Large intestine (tissue), 3 donors: ENCODE results near the gene NAPB. TPM values are rescaled to one million over a fixed set of nuclear protein-coding genes. Genes with fewer than 3 reads are reported as not detected.

Source experiments
- DNase-seq, 2 donors: peaks; one replicate each; pipeline versions ENCODE4 v3.0.0 to v3.0.0-alpha.2; 2013
- H3K27ac ChIP-seq: one replicate; pipeline ENCODE4 v1.5.1; 2013; ENCODE audit warnings: low read length
- H3K27me3 ChIP-seq: 2 replicates; pipeline ENCODE4 v1.6.1; 2013; ENCODE audit warnings: low read length; ENCODE audit not compliant: control insufficient read depth, insufficient read depth
- H3K36me3 ChIP-seq: 2 replicates; pipeline ENCODE4 v1.6.1; 2013; ENCODE audit warnings: low read length; ENCODE audit not compliant: control insufficient read depth, insufficient read depth
- H3K4me1 ChIP-seq: one replicate; pipeline ENCODE4 v1.6.1; 2013; ENCODE audit warnings: low read length; ENCODE audit not compliant: control insufficient read depth, insufficient read depth
- H3K4me3 ChIP-seq: one replicate; pipeline ENCODE4 v1.5.1; 2013; ENCODE audit warnings: low read length
- H3K9me3 ChIP-seq: one replicate; pipeline ENCODE4 v1.6.1; 2013; ENCODE audit warnings: mild to moderate bottlenecking, low read depth, low read length, moderate library complexity; ENCODE audit not compliant: control insufficient read depth
- WGBS: methylation state at CpG from one replicate; pipeline ENCODE4 v1.1.5; 2013; ENCODE audit warnings: low lambda C conversion rate; ENCODE audit not compliant: insufficient coverage; 5-methylcytosine and 5-hydroxymethylcytosine counted together
- polyA plus RNA-seq: library from polyadenylated mRNA; unstranded; fragments of 120-200 nt; gene quantifications from one replicate; pipeline ENCODE4 v1.2.1, GENCODE V29; 2013

The NAPB gene
- polyA plus RNA-seq, 1 donor, result 19.9 TPM

DNA sequence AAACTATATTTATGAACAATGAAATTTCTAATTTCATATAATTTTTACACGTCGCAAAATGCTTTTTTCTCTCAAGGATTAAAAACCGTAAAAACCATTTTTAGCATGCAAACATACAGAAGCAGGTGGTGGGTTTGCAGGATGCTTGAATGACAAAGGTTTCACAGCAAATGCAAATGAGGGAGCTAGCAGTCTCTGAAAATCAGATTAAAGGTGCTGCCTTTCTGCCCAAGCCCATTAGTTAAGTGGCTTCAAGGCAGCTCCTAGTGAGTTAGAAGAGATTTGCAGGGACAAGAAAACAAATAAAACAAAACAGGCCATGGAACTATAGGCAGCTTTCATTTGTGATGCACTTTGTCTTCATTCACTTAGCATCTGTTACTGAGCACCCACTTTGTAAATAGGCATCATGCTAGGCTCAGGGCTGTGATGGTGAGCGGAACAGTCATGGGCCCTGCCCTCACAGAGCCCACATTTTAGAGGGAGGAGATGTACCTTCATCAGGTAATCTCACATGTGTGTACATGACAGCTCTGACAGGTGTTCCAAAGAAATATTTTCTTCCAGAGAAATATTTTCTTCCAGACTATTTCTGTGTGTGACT lies 29.5 kb downstream of the NAPB start:
- no peaks in the 10 kb centered on the region for H3K4me1 ChIP-seq
- peaks cover 56% of the 10 kb centered on the region for H3K36me3 ChIP-seq
- 92% methylated on average over 2 of the region's 4 CpGs for WGBS
- DNase-seq, result no peak
- H3K27ac ChIP-seq, result no peak overlapping the region
- no peaks in the 10 kb centered on the region for H3K27me3 ChIP-seq
- H3K9me3 ChIP-seq, result no peaks in the 10 kb centered on the region
- H3K4me3 ChIP-seq, result no peak overlapping the region

GRCh38 chr20:23390091-23390774 lies 31.1 kb downstream of the NAPB start:
- H3K36me3 ChIP-seq, result peaks cover 57% of the 10 kb centered on the region
- DNase-seq, result no peak
- no CpG with 5 or more reads among the region's 1 CpG for WGBS

GRCh38 chr20:23387118-23387443 lies 34.2 kb downstream of the NAPB start:
- Histone ChIP-seq H3K27ac (no peak overlapping the region), H3K36me3 (peaks cover 37% of the 10 kb centered on the region), H3K4me1 (no peaks in the 10 kb centered on the region), H3K9me3 (no peaks in the 10 kb centered on the region), H3K27me3 (no peaks in the 10 kb centered on the region), H3K4me3 (no peak overlapping the region)
- 100% methylated on average over 1 of the region's 3 CpGs for WGBS
- no peak for DNase-seq

More at GRCh38 chr20:23390091-23390774, 31.1 kb downstream of the NAPB start:
- no peak overlapping the region for H3K27ac ChIP-seq
- H3K4me3 ChIP-seq, result no peak overlapping the region
- no peaks in the 10 kb centered on the region for H3K27me3 ChIP-seq
- H3K9me3 ChIP-seq, result no peaks in the 10 kb centered on the region
- H3K4me1 ChIP-seq, result no peaks in the 10 kb centered on the region

GRCh38 chr20:23386304-23387117 lies 34.8 kb downstream of the NAPB start:
- no peak overlapping the region for H3K27ac ChIP-seq
- H3K36me3 ChIP-seq, result peaks cover 36% of the 10 kb centered on the region
- H3K4me1 ChIP-seq, result no peaks in the 10 kb centered on the region
- H3K9me3 ChIP-seq, result no peaks in the 10 kb centered on the region
- no peak overlapping the region for H3K4me3 ChIP-seq
- DNase-seq, result peak; percentile 40 to 71
- no peaks in the 10 kb centered on the region for H3K27me3 ChIP-seq
- WGBS, result 63% methylated on average over 1 of the region's 6 CpGs

GRCh38 chr20:23381876-23382275 lies 39.4 kb downstream of the NAPB start:
- peaks cover 37% of the 10 kb centered on the region for H3K36me3 ChIP-seq
- no peaks in the 10 kb centered on the region for H3K27me3 ChIP-seq
- no peak overlapping the region for H3K27ac ChIP-seq
- DNase-seq, result no peak
- no peaks in the 10 kb centered on the region for H3K9me3 ChIP-seq
- no peaks in the 10 kb centered on the region for H3K4me1 ChIP-seq
- no peak overlapping the region for H3K4me3 ChIP-seq

DNA sequence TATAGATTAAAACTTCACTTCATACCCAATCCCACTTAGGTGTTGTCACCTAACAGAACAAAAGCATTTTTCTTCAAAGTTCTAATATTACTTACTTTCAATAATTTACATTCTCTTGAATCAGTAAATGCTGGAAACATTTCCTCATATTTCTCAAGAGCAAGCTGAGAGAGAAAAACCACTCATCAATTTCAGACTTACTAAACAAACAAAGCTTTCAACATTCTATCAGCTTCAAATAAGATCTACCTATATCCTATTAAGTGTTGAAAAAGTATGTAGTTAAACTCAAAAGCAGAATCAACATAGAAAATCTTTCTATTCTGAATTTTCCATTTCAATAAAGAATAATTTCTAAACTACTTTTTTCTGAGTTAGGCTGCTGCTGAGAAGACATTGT lies 41.5 kb downstream of the NAPB start:
- DNase-seq, result no peak
- no peak overlapping the region for H3K4me3 ChIP-seq
- H3K27me3 ChIP-seq, result no peaks in the 10 kb centered on the region
- no peak overlapping the region for H3K27ac ChIP-seq
- H3K9me3 ChIP-seq, result no peaks in the 10 kb centered on the region
- H3K36me3 ChIP-seq, result peaks cover 47% of the 10 kb centered on the region
- H3K4me1 ChIP-seq, result no peaks in the 10 kb centered on the region

DNA sequence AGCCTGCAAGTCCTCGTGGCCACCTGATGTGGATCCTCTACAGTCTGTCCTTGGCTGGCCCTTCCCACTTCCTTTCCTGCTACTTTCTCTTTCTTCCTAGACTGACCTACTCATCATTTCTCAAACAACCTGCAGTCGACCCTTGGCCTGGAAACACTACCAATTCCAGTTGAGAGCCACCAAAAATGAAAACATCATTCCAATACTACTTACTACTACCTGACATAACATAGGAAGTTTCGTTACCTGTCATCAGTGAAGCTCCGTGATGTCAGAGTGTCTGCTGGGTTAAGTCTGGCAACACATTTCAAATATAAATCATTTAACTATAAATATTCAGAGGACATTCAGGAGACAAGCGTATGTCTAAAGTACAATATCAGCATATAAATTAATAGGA lies 45.5 kb downstream of the NAPB start:
- Histone ChIP-seq H3K9me3 (no peaks in the 10 kb centered on the region), H3K36me3 (peaks cover 64% of the 10 kb centered on the region), H3K27ac (no peak overlapping the region), H3K4me3 (no peak overlapping the region), H3K27me3 (no peaks in the 10 kb centered on the region), H3K4me1 (no peaks in the 10 kb centered on the region)
- DNase-seq, result no peak
- WGBS, result 78% methylated on average over 1 of the region's 5 CpGs

- Histone ChIP-seq H3K4me1 (no peaks in the 10 kb centered on the region), H3K36me3 (peaks cover 70% of the 10 kb centered on the region), H3K27ac (no peak overlapping the region), H3K9me3 (no peaks in the 10 kb centered on the region), H3K4me3 (no peak overlapping the region), H3K27me3 (no peaks in the 10 kb centered on the region)
- no peak for DNase-seq
- whole genome bisulfite sequencing, result no CpG with 5 or more reads among the region's 5 CpGs
Observed at GRCh38 chr20:23374441-23374840, 46.8 kb downstream of the NAPB start.

- Histone ChIP-seq H3K27ac (no peak overlapping the region), H3K4me1 (peaks cover 2% of the 10 kb centered on the region), H3K36me3 (peaks cover 70% of the 10 kb centered on the region), H3K27me3 (no peaks in the 10 kb centered on the region), H3K4me3 (no peak overlapping the region), H3K9me3 (no peaks in the 10 kb centered on the region)
- no peak for DNase-seq
- 67% methylated on average over 1 of the region's 4 CpGs for WGBS
Observed at GRCh38 chr20:23371496-23371895, 49.8 kb downstream of the NAPB start.

GRCh38 chr20:23370873-23371272 lies 50.4 kb downstream of the NAPB start:
- WGBS, result 86% methylated on average over 1 of the region's 3 CpGs
- Histone ChIP-seq H3K4me3 (no peak overlapping the region), H3K9me3 (no peaks in the 10 kb centered on the region), H3K36me3 (peaks cover 66% of the 10 kb centered on the region), H3K27ac (no peak overlapping the region), H3K27me3 (no peaks in the 10 kb centered on the region), H3K4me1 (peaks cover 2% of the 10 kb centered on the region)
- DNase-seq, result no peak
